Activated CD8-positive, alpha-beta T cell treated with anti-CD3 and anti-CD28 coated beads for 36 hours (primary cell): ENCODE data around the gene HOXB7. TPM values are rescaled to one million over a fixed set of nuclear protein-coding genes. Genes with fewer than 3 reads are reported as not detected.

ENCODE experiments used
- ATAC-seq: fragments of 200-7000 bp; cut with Tn5 transposase; one replicate; pipeline ENCODE4 v1.10.0; 2021; ENCODE audit warnings: mild to moderate bottlenecking, moderate library complexity
- CTCF ChIA-PET: fragments of 350-600 bp; sonication (Branson Sonifier 250); formaldehyde crosslinking; loops from one replicate; lab custom pipeline; 2021; ENCODE audit warnings: antibody characterized with exemption; lab: Charles Lee
- POLR2A ChIA-PET: fragments of 350-600 bp; sonication (Branson Sonifier 250); formaldehyde crosslinking; loops from one replicate; lab custom pipeline; 2021; ENCODE audit warnings: antibody characterized with exemption; lab: Charles Lee
- DNase-seq: peaks from one replicate; pipeline ENCODE4 v3.0.0-alpha.2; 2020
- H3K27ac Mint-ChIP-seq: one replicate; pipeline ENCODE4 v1.8.0; 2021; ENCODE audit warnings: mild to moderate bottlenecking, mixed read lengths
- H3K27me3 Mint-ChIP-seq: one replicate; pipeline ENCODE4 v1.8.0; 2021; ENCODE audit warnings: mixed read lengths
- H3K36me3 Mint-ChIP-seq: one replicate; pipeline ENCODE4 v1.8.0; 2021; ENCODE audit warnings: low read depth, mixed read lengths
- H3K4me1 Mint-ChIP-seq: one replicate; pipeline ENCODE4 v1.8.0; 2021; ENCODE audit warnings: low read depth, mixed read lengths
- H3K4me3 Mint-ChIP-seq: one replicate; pipeline ENCODE4 v1.8.0; 2021; ENCODE audit warnings: mild to moderate bottlenecking, moderate library complexity, mixed read lengths
- H3K9me3 Mint-ChIP-seq: one replicate; pipeline ENCODE4 v1.8.0; 2021; ENCODE audit warnings: mixed read lengths
- intact Hi-C: fragments of 100-400 bp; cut with micrococcal nuclease; formaldehyde crosslinking; loops from one replicate; pipeline ENCODE4 v1.10.0; 2022
- total RNA-seq, 2 experiments: library from RNA; stranded (reverse); gene quantifications; one replicate each; pipeline ENCODE4 v1.2.3, GENCODE V29; 2021
- TF ChIP-seq, protein P1 (sequence below): fragments of 200-600 bp; IDR thresholded peaks from one replicate; pipeline ENCODE4 v1.8.0; 2022; ENCODE audit warnings: antibody characterized with exemption, mild to moderate bottlenecking

HOXB7 gene
- total RNA-seq, 2 experiments from 2014 or later = 0.50 to 1.0 TPM

DNA sequence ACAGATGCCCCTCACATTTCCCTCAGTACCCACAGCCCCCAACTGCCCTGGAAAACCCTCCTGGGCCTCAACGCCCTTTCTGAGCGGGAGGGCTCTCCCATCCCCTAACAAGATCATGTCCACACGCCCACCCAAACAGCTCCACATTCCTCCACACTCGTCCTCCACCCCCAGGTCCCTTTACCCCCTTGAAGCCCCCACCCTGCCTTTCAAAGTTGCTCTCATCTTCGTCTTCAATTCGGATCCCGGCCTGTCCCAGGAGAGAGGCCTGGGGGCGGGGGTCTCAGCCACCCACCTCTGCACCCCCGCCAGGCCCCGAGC lies 47.0 kb downstream of the HOXB7 start:
- Mint-ChIP-seq H3K9me3 (no peaks in the 10 kb centered on the region), H3K36me3 (no peaks in the 10 kb centered on the region), H3K27ac (no peak overlapping the region), H3K27me3 (peaks cover 4% of the 10 kb centered on the region), H3K4me1 (peaks cover 7% of the 10 kb centered on the region), H3K4me3 (no peak overlapping the region)
- intact Hi-C loops = no loop called here
- ChIA-PET CTCF (no interaction called here), POLR2A (interaction anchor here (1.8 kb wide), 1 partner anchor 20 kb away, joined by 6 read pairs; no protein-coding TSS in a partner anchor)
- DNase-seq (no peak), ATAC-seq (no peak)
- TF ChIP-seq, protein P1, sequence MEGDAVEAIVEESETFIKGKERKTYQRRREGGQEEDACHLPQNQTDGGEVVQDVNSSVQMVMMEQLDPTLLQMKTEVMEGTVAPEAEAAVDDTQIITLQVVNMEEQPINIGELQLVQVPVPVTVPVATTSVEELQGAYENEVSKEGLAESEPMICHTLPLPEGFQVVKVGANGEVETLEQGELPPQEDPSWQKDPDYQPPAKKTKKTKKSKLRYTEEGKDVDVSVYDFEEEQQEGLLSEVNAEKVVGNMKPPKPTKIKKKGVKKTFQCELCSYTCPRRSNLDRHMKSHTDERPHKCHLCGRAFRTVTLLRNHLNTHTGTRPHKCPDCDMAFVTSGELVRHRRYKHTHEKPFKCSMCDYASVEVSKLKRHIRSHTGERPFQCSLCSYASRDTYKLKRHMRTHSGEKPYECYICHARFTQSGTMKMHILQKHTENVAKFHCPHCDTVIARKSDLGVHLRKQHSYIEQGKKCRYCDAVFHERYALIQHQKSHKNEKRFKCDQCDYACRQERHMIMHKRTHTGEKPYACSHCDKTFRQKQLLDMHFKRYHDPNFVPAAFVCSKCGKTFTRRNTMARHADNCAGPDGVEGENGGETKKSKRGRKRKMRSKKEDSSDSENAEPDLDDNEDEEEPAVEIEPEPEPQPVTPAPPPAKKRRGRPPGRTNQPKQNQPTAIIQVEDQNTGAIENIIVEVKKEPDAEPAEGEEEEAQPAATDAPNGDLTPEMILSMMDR = no peak

DNA sequence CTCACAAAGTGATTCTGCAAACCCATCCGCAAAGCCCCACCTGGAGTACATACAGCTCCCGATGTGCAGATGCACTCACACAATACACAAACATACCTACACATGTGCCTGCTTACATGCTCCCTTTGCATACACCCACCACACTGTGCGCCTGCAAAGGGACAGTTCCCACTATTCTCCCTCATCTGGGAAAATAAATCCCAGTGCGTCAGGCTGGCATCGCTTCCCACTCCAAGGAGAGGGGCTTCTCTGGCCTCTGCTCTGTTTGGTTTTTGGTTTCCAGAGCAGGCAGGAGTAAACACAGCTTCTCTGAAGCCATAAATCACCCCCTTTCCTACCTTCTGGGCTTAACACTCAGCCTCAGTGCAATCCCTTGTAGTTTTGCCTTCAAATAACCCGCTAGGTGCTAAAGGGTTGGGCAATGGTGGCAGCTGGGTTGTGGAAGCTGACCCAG lies 47.4 kb downstream of the HOXB7 start:
- Mint-ChIP-seq H3K4me1 (peaks cover 6% of the 10 kb centered on the region), H3K9me3 (no peaks in the 10 kb centered on the region), H3K27ac (no peak overlapping the region), H3K36me3 (no peaks in the 10 kb centered on the region), H3K27me3 (peaks cover 2% of the 10 kb centered on the region), H3K4me3 (no peak overlapping the region)
- DNase-seq (no peak), ATAC-seq (no peak)
- CTCF ChIA-PET = interaction anchor here (1.2 kb wide), 1 partner anchor 187 kb away, joined by 4 read pairs; no protein-coding TSS in a partner anchor
- POLR2A ChIA-PET = interaction anchor here (0.6 to 1.8 kb wide), 2 partner anchors 20 to 344 kb away, joined by 5 to 6 read pairs; no protein-coding TSS in a partner anchor
- TF ChIP-seq, protein P1 = no peak
- intact Hi-C loops = no loop called here

DNA sequence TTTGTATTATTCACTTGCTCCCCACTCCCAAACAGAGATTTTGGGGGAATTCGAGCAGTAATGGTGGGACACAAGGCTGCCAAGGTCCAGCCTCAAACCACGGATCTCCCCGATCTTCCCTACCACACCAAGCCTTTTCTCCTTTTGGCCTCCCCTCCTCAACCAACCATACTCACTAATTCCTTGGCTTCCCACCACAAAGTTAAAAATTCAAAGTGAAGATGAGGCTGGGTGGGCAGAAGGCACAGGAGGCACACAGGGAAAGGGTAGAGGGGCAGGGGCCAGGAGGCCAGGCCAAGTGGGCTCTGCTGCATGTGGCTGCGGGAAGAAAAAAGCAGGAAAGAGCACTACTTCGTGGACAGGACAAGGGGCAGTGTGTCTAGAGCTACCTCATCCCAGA lies 47.9 kb downstream of the HOXB7 start:
- no peaks in the 10 kb centered on the region for H3K36me3 Mint-ChIP-seq
- no peak overlapping the region for H3K4me3 Mint-ChIP-seq
- no peak for ATAC-seq
- TF ChIP-seq, protein P1 = no peak
- H3K4me1 Mint-ChIP-seq = peaks cover 4% of the 10 kb centered on the region
- intact Hi-C loops = no loop called here
- ChIA-PET CTCF (interaction anchor here (1.2 kb wide), 1 partner anchor 187 kb away, joined by 4 read pairs; no protein-coding TSS in a partner anchor), POLR2A (interaction anchor here (0.6 kb wide), 1 partner anchor 343 kb away, joined by 5 read pairs; no protein-coding TSS in a partner anchor)
- no peaks in the 10 kb centered on the region for H3K27me3 Mint-ChIP-seq
- no peak overlapping the region for H3K27ac Mint-ChIP-seq
- no peaks in the 10 kb centered on the region for H3K9me3 Mint-ChIP-seq
- no peak for DNase-seq

DNA sequence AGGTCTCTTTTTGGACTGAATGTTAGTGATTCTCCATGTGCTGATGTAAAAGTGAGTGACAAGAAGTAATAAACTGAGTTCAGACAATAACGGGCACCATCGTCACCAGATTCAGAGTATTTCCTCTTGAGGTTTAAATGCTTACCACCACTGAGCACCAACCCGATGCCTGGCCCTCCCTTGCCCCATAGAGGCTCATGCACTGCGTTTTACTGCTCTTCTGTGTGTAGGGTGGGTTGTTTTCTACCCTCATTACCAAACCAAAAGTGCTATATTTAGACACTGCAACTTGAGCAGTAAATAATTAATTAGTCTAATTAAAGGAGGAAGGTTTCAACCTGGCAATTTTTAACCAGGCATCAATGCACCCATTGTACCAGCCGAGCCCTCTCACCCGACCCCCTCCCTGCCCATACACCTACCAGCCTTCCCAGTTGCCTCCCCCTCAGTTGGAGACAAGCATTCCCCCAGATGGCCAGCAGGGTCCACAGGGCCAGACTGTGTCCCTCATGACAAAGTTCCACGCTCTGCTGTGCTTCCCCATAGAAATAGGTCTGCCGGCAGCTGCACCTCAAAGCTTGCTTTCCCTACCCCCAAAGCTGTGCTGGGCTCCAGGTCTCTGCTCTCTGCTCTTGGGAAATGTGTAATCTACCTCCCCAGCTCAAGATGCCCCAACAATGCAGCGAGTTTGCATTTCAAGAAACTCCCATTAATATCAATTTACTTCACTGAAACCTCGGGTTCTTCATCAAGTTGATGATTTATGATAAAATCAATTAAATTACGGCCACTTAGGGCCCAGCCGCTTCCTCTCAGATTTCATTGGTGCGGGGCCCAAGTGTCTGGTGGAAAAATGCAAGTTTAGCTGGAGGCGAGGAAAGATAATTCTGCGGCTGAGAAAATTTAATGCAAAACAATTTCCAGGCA lies 48.7 kb downstream of the HOXB7 start:
- ATAC-seq (no peak), DNase-seq (no peak)
- Mint-ChIP-seq H3K4me1 (peaks cover 4% of the 10 kb centered on the region), H3K9me3 (no peaks in the 10 kb centered on the region), H3K27ac (no peak overlapping the region), H3K4me3 (no peak overlapping the region), H3K36me3 (no peaks in the 10 kb centered on the region), H3K27me3 (no peaks in the 10 kb centered on the region)
- TF ChIP-seq, protein P1 = no peak
- ChIA-PET CTCF (interaction anchor here (0.8 to 1.2 kb wide), 2 partner anchors 13 to 186 kb away, joined by 3 to 4 read pairs; no protein-coding TSS in a partner anchor), POLR2A (no interaction called here)
- intact Hi-C loops = no loop called here
